HG02642 (cell line): ENCODE results near the gene INTS6.
A peak's percentile ranks its signal among the peaks of the same experiment; 100 is the strongest.

Experiments used
- ATAC-seq: cut with Tn5 transposase; IDR thresholded peaks from one replicate; pipeline ENCODE4 v1.9.1; 2021; ENCODE audit warnings: mild to moderate bottlenecking; ENCODE audit not compliant: unreplicated experiment, poor library complexity

Gene INTS6

GRCh38 chr13:51456510-51456909 is 3.7 kb upstream of the INTS6 start:
- ATAC-seq = no peak

- no peak for ATAC-seq
These were observed 2.7 kb upstream of the INTS6 start for GRCh38 chr13:51455532-51455931.

DNA sequence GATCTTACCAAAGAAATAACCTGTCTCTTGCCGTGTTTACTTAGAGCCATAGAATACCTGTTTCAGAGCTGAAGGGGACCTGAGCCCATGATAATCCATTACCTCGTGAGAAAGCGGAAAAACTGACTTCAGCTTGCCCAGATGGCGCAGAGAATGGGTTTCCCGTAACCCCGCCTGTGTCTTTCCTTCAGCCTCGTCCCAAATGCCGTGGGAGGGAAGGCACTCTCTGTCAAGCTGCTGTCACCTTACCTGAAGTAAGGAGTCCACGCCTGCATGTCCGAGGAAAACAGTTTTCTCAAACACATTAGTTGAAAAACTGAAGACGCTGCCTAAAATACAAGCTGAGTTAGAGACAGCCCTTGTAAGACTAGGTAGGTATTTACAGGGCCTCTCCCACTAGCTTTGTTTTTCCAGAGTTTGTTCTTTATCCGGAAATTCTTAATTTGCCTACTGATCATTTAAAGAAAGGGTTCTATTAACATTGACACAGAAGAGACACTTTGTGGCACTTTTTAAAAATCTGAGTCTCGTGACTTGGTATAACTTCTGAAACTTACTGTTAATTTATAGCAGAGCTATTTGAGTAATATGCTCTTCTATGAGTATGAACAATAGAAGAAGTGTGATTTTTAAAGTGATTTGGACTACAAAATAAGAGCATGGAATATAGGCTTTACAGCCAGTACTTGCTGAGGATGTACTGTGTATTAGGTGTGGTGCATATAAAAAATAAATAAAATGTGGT is 1.3 kb upstream of the INTS6 start:
- no peak for ATAC-seq

- peak; percentile 44 for ATAC-seq
These were observed 547 bp upstream of the INTS6 start for GRCh38 chr13:51453207-51453958.

GRCh38 chr13:51451467-51452360 is 1.1 kb downstream of the INTS6 start:
- peak; percentile 27 for ATAC-seq

- ATAC-seq = no peak
These were observed 1.7 kb downstream of the INTS6 start for GRCh38 chr13:51451134-51451466.

DNA sequence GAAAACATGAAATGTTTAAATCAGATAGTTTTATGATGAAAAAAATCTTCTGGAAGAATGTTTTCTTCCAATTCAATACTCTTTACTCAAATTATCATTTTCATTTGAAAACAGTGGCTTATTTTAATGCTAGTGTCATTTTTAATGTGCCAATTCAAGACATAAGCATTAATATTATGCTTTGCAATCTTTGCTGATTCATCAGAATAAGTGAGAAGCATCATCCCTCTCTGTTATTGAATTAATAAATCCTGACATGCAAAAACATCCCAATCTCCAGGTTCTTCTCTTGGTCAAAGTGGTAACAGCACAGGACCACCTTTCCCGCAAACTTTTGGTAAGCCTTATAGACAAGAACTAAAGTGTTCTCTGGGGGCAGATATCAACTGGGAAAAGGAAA is 3.8 kb downstream of the INTS6 start:
- no peak for ATAC-seq

DNA sequence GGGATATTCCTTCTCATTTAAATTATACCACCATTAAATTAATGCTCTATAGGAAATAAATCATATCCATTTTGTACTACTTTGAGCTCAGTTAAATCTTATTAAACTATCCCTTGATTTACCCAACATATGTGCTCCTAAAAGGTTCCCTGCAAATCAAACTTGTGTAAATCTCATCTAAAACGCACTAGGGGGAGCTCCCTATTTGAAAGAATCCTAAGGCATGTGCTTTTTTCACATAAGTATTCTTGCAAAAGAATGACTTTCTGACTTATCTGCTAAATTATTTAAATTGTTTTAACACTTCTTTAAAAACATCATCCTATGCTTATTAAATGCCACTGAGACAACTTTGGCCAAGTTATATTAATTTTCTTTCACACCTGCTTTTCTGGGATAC is 7.9 kb downstream of the INTS6 start:
- no peak for ATAC-seq

DNA sequence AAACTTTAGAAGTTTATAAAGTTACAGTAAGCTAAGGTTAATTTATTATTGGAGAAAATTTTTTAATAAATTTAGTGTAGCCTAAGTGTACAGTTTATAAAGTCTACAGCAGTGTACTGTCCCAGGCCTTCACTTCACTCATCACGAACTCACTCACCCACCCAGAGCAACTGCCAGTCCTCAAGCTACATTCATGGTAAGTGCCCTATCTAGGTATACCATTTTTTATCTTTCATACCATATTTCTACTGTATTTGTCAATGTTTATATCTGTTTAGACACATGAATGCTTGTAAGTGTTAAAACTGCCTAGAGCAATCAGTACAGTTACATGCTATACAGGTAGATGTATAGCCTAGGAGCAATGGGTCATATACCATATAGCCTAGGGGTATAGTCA is 12.5 kb downstream of the INTS6 start:
- no peak for ATAC-seq

GRCh38 chr13:51437550-51438127 is 15.2 kb downstream of the INTS6 start:
- ATAC-seq = no peak

DNA sequence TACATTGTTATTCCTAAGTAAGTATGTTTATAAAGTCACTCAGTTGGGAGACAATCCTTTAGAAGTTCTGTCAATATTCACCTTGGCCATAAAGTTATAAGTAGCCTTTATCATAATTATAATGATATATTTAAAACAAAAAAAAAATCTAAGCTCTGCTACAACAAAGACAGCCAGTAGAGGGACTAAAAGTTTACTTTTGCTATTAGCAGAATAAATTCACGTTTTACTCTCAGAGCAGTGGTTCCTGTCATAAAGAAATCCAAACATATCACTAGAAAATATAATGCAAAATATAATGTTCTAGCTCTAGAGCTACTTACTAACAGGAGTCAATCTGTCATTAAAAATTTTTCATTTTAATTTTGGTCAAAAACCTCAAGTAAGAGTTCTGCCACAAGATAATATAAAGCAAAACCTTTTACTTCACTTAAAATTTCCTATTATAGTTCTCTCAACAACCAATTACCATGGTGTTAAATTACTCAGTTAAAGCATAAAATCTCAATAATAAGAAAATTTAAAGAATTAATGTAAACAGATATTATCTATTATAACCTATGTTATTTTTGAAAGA is 17.7 kb downstream of the INTS6 start:
- ATAC-seq = no peak

DNA sequence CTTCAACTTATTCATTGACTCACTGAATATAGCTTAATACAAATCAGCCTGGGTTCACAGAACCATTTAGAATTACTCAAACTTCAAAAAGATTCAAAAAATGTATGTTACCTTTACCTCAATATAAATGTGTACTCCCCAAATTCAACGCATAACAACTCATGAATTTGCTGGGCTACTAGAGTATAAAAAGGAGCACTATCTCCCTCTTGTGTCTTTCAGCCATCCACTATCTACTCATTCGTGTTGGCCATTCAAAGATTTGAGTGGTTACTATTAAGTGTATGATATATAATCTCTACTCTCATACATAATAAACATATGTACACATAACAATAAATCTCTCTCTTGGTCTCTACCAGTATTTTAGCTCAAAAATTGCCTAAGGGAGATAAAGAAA is 20.3 kb downstream of the INTS6 start:
- no peak for ATAC-seq

DNA sequence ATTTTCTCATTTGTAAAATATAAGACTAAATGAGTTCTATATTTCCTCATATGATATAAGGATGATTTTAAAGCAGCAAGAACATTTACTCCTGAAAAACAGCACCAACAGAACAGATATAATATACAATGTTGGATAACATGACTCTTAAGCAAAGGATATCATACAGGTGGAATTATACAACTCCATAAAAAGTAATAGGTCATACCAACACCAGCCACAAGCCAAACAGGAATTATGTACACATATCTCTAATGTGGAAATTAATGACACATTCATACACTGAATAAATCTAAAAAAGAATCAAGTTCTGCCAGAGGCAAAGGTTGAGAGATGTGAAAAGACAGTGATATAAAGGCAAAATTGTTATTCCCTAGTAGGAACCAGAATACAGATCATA is 25.9 kb downstream of the INTS6 start:
- ATAC-seq = no peak

- no peak for ATAC-seq
These were observed 27.3 kb downstream of the INTS6 start for GRCh38 chr13:51425410-51426042.

- ATAC-seq = no peak
These were observed 29.1 kb downstream of the INTS6 start for GRCh38 chr13:51423766-51424165.

- no peak for ATAC-seq
These were observed 30.4 kb downstream of the INTS6 start for GRCh38 chr13:51422484-51422883.

- no peak for ATAC-seq
These were observed 31.9 kb downstream of the INTS6 start for GRCh38 chr13:51420681-51421490.

- peak; percentile 60 for ATAC-seq
These were observed 33.7 kb downstream of the INTS6 start for GRCh38 chr13:51419001-51419636.

- ATAC-seq = no peak
These were observed 35.1 kb downstream of the INTS6 start for GRCh38 chr13:51417716-51418115.
